IMR-90 (cell line): ENCODE results near the gene PALS2. TPM values are rescaled to one million over a fixed set of nuclear protein-coding genes. Genes with fewer than 3 reads are reported as not detected.
A peak's percentile ranks its signal among the peaks of the same experiment; 100 is the strongest.

Source experiments
- ATAC-seq: fragments of 200-7000 bp; cut with Tn5 transposase; 2 replicates; pipeline ENCODE4 v1.9.1; 2020; ENCODE audit warnings: low read depth, mild to moderate bottlenecking, moderate library complexity
- BruUV-seq: library from RNA; stranded (reverse); fragments of 400-500 nt; replicated peaks from 2 replicates; lab custom pipeline; 2021; lab: Mats Ljungman, UMichigan
- CTCF ChIA-PET: fragments of 300-600 bp; formaldehyde crosslinking; extraction: SDS; loops from one replicate; lab custom pipeline; 2021; ENCODE audit warnings: antibody characterized with exemption; lab: Yijun Ruan, JAX
- POLR2A ChIA-PET: fragments of 300-600 bp; sonication (Branson Sonifier 250); formaldehyde crosslinking; loops from one replicate; lab custom pipeline; 2022; ENCODE audit warnings: antibody characterized with exemption; ENCODE audit not compliant: unreplicated experiment; lab: Charles Lee
- DNase-seq: peaks from one replicate; pipeline ENCODE4 v3.0.0; 2013
- H2AFZ ChIP-seq: replicated peaks from 2 replicates; pipeline ENCODE3; 2013; ENCODE audit warnings: low read length, mild to moderate bottlenecking; ENCODE audit not compliant: poor library complexity
- H2AK5ac ChIP-seq: 2 replicates; pipeline ENCODE4 v1.6.1; 2013; ENCODE audit warnings: low read depth, low read length, inconsistent platforms
- H2AK9ac ChIP-seq: replicated peaks from 2 replicates; pipeline ENCODE3; 2013; ENCODE audit warnings: mild to moderate bottlenecking, low read depth, low read length, moderate library complexity; ENCODE audit not compliant: poor library complexity
- H2BK120ac ChIP-seq: 2 replicates; pipeline ENCODE4 v1.6.1; 2013; ENCODE audit warnings: low read depth, low read length, inconsistent platforms
- H2BK15ac ChIP-seq: 3 replicates; pipeline ENCODE4 v1.6.1; 2013; ENCODE audit warnings: low read depth, low read length, inconsistent platforms
- H2BK20ac ChIP-seq: 2 replicates; pipeline ENCODE4 v1.6.1; 2013; ENCODE audit warnings: low read depth, mild to moderate bottlenecking, inconsistent platforms, low read length, moderate library complexity
- H2BK5ac ChIP-seq: 2 replicates; pipeline ENCODE4 v1.6.1; 2013; ENCODE audit warnings: mild to moderate bottlenecking, low read depth, low read length, inconsistent platforms; ENCODE audit not compliant: poor library complexity, severe bottlenecking
- H3K14ac ChIP-seq: replicated peaks from 2 replicates; pipeline ENCODE4 v1.6.1; 2013; ENCODE audit warnings: low read depth, low read length, inconsistent platforms
- H3K18ac ChIP-seq: 2 replicates; pipeline ENCODE4 v1.6.1; 2013; ENCODE audit warnings: low read depth, low read length, control low read depth
- H3K23ac ChIP-seq: 2 replicates; pipeline ENCODE4 v1.6.1; 2013; ENCODE audit warnings: low read depth, low read length, inconsistent platforms
- H3K27ac ChIP-seq: 2 replicates; pipeline ENCODE4 v1.5.1; 2013; ENCODE audit warnings: mild to moderate bottlenecking, control low read depth, low read length; ENCODE audit not compliant: insufficient read depth
- H3K27me3 ChIP-seq: 2 replicates; pipeline ENCODE4 v1.6.1; 2013; ENCODE audit warnings: low read length; ENCODE audit not compliant: control insufficient read depth, insufficient read depth
- H3K36me3 ChIP-seq: 2 replicates; pipeline ENCODE4 v1.6.1; 2013; ENCODE audit warnings: low read length, mixed read lengths; ENCODE audit not compliant: control insufficient read depth, insufficient read depth
- H3K4ac ChIP-seq: 2 replicates; pipeline ENCODE4 v1.6.1; 2013; ENCODE audit warnings: low read depth, low read length, inconsistent platforms
- H3K4me1 ChIP-seq: 2 replicates; pipeline ENCODE4 v1.6.1; 2013; ENCODE audit warnings: low read length, mixed read lengths; ENCODE audit not compliant: control insufficient read depth, insufficient read depth
- H3K4me2 ChIP-seq: 2 replicates; pipeline ENCODE4 v1.6.1; 2013; ENCODE audit warnings: low read depth, mild to moderate bottlenecking, control low read depth, low read length, moderate library complexity
- H3K4me3 ChIP-seq: 2 replicates; pipeline ENCODE4 v1.5.1; 2013; ENCODE audit warnings: low read depth, mild to moderate bottlenecking, control low read depth, low read length, moderate library complexity; ENCODE audit not compliant: insufficient read depth
- H3K56ac ChIP-seq: 2 replicates; pipeline ENCODE4 v1.6.1; 2013; ENCODE audit warnings: low read length, inconsistent platforms; ENCODE audit not compliant: insufficient read depth; ENCODE audit errors: extremely low read depth
- H3K79me1 ChIP-seq, 2 experiments: 2 replicates each; pipeline ENCODE4 v1.6.1; 2013; ENCODE audit warnings: low read length in 2 of 2, inconsistent platforms in 1 of 2, low read depth in 1 of 2
- H3K9ac ChIP-seq: 2 replicates; pipeline ENCODE4 v1.6.1; 2013; ENCODE audit warnings: low read depth, low read length, control low read depth
- H3K9me1 ChIP-seq: 2 replicates; pipeline ENCODE4 v1.6.1; 2013; ENCODE audit warnings: low read length, inconsistent platforms; ENCODE audit not compliant: insufficient read depth
- H3K9me3 ChIP-seq: 2 replicates; pipeline ENCODE4 v1.6.1; 2013; ENCODE audit warnings: low read length; ENCODE audit not compliant: control insufficient read depth, insufficient read depth
- H4K20me1 ChIP-seq: 2 replicates; pipeline ENCODE4 v1.6.1; 2013; ENCODE audit warnings: low read length, inconsistent platforms; ENCODE audit not compliant: insufficient read depth
- H4K5ac ChIP-seq: 2 replicates; pipeline ENCODE4 v1.6.1; 2013; ENCODE audit warnings: mild to moderate bottlenecking, low read depth, low read length, control low read depth
- H4K8ac ChIP-seq, 2 experiments: 2 replicates each; pipeline ENCODE4 v1.6.1; 2013; ENCODE audit warnings: low read depth in 2 of 2, low read length in 2 of 2, control low read depth in 1 of 2, inconsistent platforms in 1 of 2
- H4K91ac ChIP-seq: 2 replicates; pipeline ENCODE4 v1.6.1; 2013; ENCODE audit warnings: low read depth, low read length, inconsistent platforms; ENCODE audit not compliant: insufficient read depth
- BHLHE40 ChIP-seq: fragments of 150-350 bp; IDR thresholded peaks from 2 replicates; pipeline ENCODE4 v1.6.1; 2016; ENCODE audit warnings: mild to moderate bottlenecking, low read depth, low read length
- CEBPB ChIP-seq: IDR thresholded peaks from 2 replicates; pipeline ENCODE4 v1.6.1; 2012; ENCODE audit warnings: low read depth, low read length, improper control_type of control experiment
- CHD1 ChIP-seq: IDR thresholded peaks from 2 replicates; pipeline ENCODE4 v1.6.1; 2012; ENCODE audit warnings: low read depth, low read length, improper control_type of control experiment
- FOS ChIP-seq: fragments of 150-350 bp; IDR thresholded peaks from 2 replicates; pipeline ENCODE4 v1.6.1; 2016; ENCODE audit warnings: low read depth, low read length
- MAFK ChIP-seq: IDR thresholded peaks from 2 replicates; pipeline ENCODE4 v1.6.1; 2012; ENCODE audit warnings: low read depth, low read length, improper control_type of control experiment
- MAZ ChIP-seq: IDR thresholded peaks from 2 replicates; pipeline ENCODE4 v1.6.1; 2012; ENCODE audit warnings: low read depth, mild to moderate bottlenecking, low read length, improper control_type of control experiment, moderate library complexity, borderline replicate concordance
- MXI1 ChIP-seq: IDR thresholded peaks from 2 replicates; pipeline ENCODE4 v1.6.1; 2012; ENCODE audit warnings: low read depth, mild to moderate bottlenecking, low read length, moderate library complexity, borderline replicate concordance
- NFE2L2 ChIP-seq: fragments of 150-350 bp; IDR thresholded peaks from 2 replicates; pipeline ENCODE4 v1.6.1; 2016; ENCODE audit warnings: low read depth, mild to moderate bottlenecking, low read length
- POLR2A ChIP-seq: IDR thresholded peaks from 2 replicates; pipeline ENCODE4 v1.6.1; 2012; ENCODE audit warnings: mild to moderate bottlenecking, low read depth, low read length
- RAD21 ChIP-seq: IDR thresholded peaks from 2 replicates; pipeline ENCODE4 v1.6.1; 2012; ENCODE audit warnings: low read length, improper control_type of control experiment
- RCOR1 ChIP-seq: IDR thresholded peaks from 2 replicates; pipeline ENCODE4 v1.6.1; 2012; ENCODE audit warnings: mild to moderate bottlenecking, low read length, improper control_type of control experiment; ENCODE audit not compliant: insufficient replicate concordance
- RFX5 ChIP-seq: IDR thresholded peaks from 2 replicates; pipeline ENCODE4 v1.8.0; 2012; ENCODE audit warnings: low read depth, mild to moderate bottlenecking, low read length, moderate library complexity
- WGBS, 2 experiments: methylation state at CpG; one replicate each; pipeline versions ENCODE4 v1.1.5 to v1.1.7; 2013; ENCODE audit warnings: missing lambda C conversion rate in 2 of 2; ENCODE audit not compliant: insufficient read length in 1 of 2; ENCODE audit errors: extremely low coverage in 2 of 2; 5-methylcytosine and 5-hydroxymethylcytosine counted together
- dilution Hi-C: fragments of 300-500 bp; cut with HindIII; formaldehyde crosslinking; loops from one replicate; pipeline ENCODE4 v1.14.3; 2018; ENCODE audit warnings: low sequenced_read_pairs; ENCODE audit not compliant: unreplicated experiment
- in situ Hi-C: fragments of 300-500 bp; cut with MboI; formaldehyde crosslinking; loops from 3 replicates; pipeline ENCODE4 v1.14.3; 2019; ENCODE audit warnings: low sequenced_read_pairs, inconsistent platforms, mixed read lengths
- intact Hi-C: fragments of 100-400 bp; cut with micrococcal nuclease; formaldehyde crosslinking; loops from 2 replicates; pipeline ENCODE4 v1.10.0; 2022
- polyA plus RNA-seq, 3 experiments: library from polyadenylated mRNA; depleted of rRNA; stranded (reverse); fragments of >200 nt; gene quantifications; 2 replicates each; pipeline ENCODE4 v1.2.3, GENCODE V29; 2012; ENCODE audit warnings: low replicate concordance in 1 of 3
- total RNA-seq: library from RNA; depleted of rRNA; stranded (reverse); fragments of >200 nt; gene quantifications from 2 replicates; pipeline ENCODE4 v1.2.3, GENCODE V29; 2012
- TF ChIP-seq, protein P1 (sequence below): conservative IDR thresholded peaks from 2 replicates; pipeline ENCODE4 v1.5.1; 2012; ENCODE audit warnings: mild to moderate bottlenecking, low read depth, low read length, improper control_type of control experiment
- TF ChIP-seq, protein P2 (sequence below): fragments of 150-350 bp; IDR thresholded peaks from 2 replicates; pipeline ENCODE4 v1.6.1; 2017; ENCODE audit warnings: mild to moderate bottlenecking, antibody characterized with exemption, low read length, low read depth
- TF ChIP-seq, protein P3 (sequence below): fragments of 150-350 bp; IDR thresholded peaks from 2 replicates; pipeline ENCODE4 v1.6.1; 2016; ENCODE audit warnings: low read depth, mild to moderate bottlenecking, low read length, moderate library complexity, borderline replicate concordance

PALS2 gene
- total and polyA plus RNA-seq, 2 of the 4 experiments (the other 2 are of a cell fraction) = 8.8 to 15.4 TPM

DNA sequence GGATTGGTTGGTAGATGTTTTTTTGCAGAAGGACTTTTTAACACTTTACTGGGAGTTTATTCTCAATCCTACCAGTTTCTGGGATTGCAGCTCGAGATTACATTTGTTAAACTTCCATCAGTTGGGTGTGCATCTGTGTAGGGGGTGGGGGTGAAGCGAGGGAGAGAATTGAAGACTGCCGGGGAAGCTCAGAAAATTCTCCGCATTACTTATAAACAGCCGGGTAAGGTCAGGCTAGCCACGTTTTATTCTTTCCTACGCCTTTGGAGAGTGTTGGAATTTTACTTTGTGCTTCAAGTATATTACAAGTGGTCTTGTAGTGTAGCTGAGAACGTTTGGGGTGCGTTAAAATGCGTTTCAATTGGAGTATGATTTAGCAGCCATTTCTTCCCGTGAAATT is 1.1 kb downstream of the PALS2 start:
- Histone ChIP-seq H3K9ac (peak overlapping the region; percentile 79), H4K5ac (0 out of 2 replicates have a peak overlapping the region, but pooled peaks have one; percentile 28), H3K4me3 (peak overlapping the region; percentile 98), H4K8ac (peak overlapping the region in 1 of 2 experiments; percentile 51; a peak in 1 of 4 replicates), H3K4me1 (0 out of 2 replicates have a peak, but pooled peaks cover 2% of the 10 kb centered on the region), H2BK120ac (peak overlapping the region; percentile 0; the same call in 1 of the 2 replicates), H3K23ac (peak overlapping the region; percentile 85), H3K9me1 (no peaks in the 10 kb centered on the region), H3K56ac (peak overlapping the region; percentile 39), H3K79me1 (peaks cover 10 to 25% of the 10 kb centered on the region in 2 experiments; a peak in 3 of 4 replicates), H2AK5ac (no peak overlapping the region), H3K9me3 (no peaks in the 10 kb centered on the region), H3K14ac (peak overlapping the region; percentile 40; the same call in 1 of the 2 replicates), H3K27ac (peak overlapping the region; percentile 65), H2AK9ac (peak overlapping the region; percentile 60), H3K4ac (peak overlapping the region; percentile 34; the same call in 1 of the 2 replicates), H3K4me2 (peak overlapping the region; percentile 98), H3K36me3 (no peaks in the 10 kb centered on the region), H2BK20ac (no peak overlapping the region), H3K18ac (peak overlapping the region; percentile 3; the same call in 1 of the 2 replicates), H2BK15ac (no peak overlapping the region), H4K20me1 (no peaks in the 10 kb centered on the region), H4K91ac (no peak overlapping the region), H2BK5ac (peak overlapping the region; percentile 32), H2AFZ (peak overlapping the region; percentile 98), H3K27me3 (peaks cover 22% of the 10 kb centered on the region)
- ChIA-PET CTCF (no interaction called here), POLR2A (interaction anchor here (0.6 kb wide), 1 partner anchor 528 kb away, joined by 3 read pairs; no protein-coding TSS in a partner anchor)
- dilution Hi-C loops = no loop called here
- in situ Hi-C loops = loop anchor here (10.0 kb wide), 2 partner anchors 90 to 530 kb away; no protein-coding TSS in a partner anchor
- ATAC-seq (0 out of 2 replicates have a peak, but pooled peaks have one; percentile 4), DNase-seq (peak; percentile 18)
- BruUV-seq = no TSS peak
- intact Hi-C loops = loop anchor here (1.0 to 10.0 kb wide), 4 partner anchors 172 to 860 kb away; partner anchors contain the start of genes OSBPL3 and STK31
- WGBS, 2 experiments = 10% methylated on average over 2 of the region's 11 CpGs; no CpG with 5 or more reads in 1 of the 2 experiments
- TF ChIP-seq RFX5 (no peak), MAZ (no peak), CEBPB (no peak), RCOR1 (no peak), MAFK (no peak), BHLHE40 (no peak), NFE2L2 (no peak), FOS (no peak), RAD21 (no peak), CHD1 (no peak), POLR2A (no peak), MXI1 (no peak)
- TF ChIP-seq, protein P1, sequence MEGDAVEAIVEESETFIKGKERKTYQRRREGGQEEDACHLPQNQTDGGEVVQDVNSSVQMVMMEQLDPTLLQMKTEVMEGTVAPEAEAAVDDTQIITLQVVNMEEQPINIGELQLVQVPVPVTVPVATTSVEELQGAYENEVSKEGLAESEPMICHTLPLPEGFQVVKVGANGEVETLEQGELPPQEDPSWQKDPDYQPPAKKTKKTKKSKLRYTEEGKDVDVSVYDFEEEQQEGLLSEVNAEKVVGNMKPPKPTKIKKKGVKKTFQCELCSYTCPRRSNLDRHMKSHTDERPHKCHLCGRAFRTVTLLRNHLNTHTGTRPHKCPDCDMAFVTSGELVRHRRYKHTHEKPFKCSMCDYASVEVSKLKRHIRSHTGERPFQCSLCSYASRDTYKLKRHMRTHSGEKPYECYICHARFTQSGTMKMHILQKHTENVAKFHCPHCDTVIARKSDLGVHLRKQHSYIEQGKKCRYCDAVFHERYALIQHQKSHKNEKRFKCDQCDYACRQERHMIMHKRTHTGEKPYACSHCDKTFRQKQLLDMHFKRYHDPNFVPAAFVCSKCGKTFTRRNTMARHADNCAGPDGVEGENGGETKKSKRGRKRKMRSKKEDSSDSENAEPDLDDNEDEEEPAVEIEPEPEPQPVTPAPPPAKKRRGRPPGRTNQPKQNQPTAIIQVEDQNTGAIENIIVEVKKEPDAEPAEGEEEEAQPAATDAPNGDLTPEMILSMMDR = no peak; the same call in 1 of the 2 replicates
- TF ChIP-seq, protein P2, sequence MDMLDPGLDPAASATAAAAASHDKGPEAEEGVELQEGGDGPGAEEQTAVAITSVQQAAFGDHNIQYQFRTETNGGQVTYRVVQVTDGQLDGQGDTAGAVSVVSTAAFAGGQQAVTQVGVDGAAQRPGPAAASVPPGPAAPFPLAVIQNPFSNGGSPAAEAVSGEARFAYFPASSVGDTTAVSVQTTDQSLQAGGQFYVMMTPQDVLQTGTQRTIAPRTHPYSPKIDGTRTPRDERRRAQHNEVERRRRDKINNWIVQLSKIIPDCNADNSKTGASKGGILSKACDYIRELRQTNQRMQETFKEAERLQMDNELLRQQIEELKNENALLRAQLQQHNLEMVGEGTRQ = no peak
- TF ChIP-seq, protein P3, sequence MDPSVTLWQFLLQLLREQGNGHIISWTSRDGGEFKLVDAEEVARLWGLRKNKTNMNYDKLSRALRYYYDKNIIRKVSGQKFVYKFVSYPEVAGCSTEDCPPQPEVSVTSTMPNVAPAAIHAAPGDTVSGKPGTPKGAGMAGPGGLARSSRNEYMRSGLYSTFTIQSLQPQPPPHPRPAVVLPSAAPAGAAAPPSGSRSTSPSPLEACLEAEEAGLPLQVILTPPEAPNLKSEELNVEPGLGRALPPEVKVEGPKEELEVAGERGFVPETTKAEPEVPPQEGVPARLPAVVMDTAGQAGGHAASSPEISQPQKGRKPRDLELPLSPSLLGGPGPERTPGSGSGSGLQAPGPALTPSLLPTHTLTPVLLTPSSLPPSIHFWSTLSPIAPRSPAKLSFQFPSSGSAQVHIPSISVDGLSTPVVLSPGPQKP = no peak
